DOHH2 (cell line): ENCODE results near the gene TIMELESS.

Experiments
- EZH2phosphoT487 ChIP-seq: fragments of 200-600 bp; sonication (generic); IDR thresholded peaks from 2 replicates; pipeline ENCODE4 v1.6.1; 2017; ENCODE audit warnings: borderline replicate concordance, mild to moderate bottlenecking, antibody characterized with exemption, low read length, moderate library complexity, mixed read lengths
- TF ChIP-seq, protein P1 (sequence below): fragments of 200-600 bp; sonication (generic); IDR thresholded peaks from one replicate; pipeline ENCODE4 v1.5.1; 2014; ENCODE audit warnings: antibody characterized with exemption, mild to moderate bottlenecking, low read depth, low read length; ENCODE audit not compliant: poor library complexity, severe bottlenecking

DNA sequence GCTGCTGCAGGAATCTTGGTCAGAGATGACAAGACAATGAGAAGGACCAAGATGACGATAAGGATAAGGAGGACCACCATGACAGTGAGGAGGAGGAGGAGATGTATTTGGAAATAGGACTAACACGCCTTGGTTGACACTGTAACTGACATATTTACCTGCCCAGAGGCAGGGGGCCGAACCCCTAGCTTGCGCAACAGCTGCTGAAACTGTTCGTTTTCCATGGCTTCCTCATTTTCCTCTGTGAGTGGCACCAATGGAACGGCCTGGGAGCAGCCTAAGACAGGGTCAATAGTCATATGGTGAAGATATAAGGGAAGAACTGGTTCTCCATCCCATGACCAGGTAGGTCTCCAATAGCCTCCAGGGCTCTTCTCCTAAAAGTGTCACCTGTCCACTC, 28.8 kb downstream of the TIMELESS start:
- TF ChIP-seq, protein P1, sequence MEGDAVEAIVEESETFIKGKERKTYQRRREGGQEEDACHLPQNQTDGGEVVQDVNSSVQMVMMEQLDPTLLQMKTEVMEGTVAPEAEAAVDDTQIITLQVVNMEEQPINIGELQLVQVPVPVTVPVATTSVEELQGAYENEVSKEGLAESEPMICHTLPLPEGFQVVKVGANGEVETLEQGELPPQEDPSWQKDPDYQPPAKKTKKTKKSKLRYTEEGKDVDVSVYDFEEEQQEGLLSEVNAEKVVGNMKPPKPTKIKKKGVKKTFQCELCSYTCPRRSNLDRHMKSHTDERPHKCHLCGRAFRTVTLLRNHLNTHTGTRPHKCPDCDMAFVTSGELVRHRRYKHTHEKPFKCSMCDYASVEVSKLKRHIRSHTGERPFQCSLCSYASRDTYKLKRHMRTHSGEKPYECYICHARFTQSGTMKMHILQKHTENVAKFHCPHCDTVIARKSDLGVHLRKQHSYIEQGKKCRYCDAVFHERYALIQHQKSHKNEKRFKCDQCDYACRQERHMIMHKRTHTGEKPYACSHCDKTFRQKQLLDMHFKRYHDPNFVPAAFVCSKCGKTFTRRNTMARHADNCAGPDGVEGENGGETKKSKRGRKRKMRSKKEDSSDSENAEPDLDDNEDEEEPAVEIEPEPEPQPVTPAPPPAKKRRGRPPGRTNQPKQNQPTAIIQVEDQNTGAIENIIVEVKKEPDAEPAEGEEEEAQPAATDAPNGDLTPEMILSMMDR, result no peak
- TF ChIP-seq EZH2phosphoT487, result no peak
